ENCODE measurements around the gene NCKIPSD. TPM values are rescaled to one million over a fixed set of nuclear protein-coding genes. Genes with fewer than 3 reads are reported as not detected.

NCKIPSD gene
- polyA plus RNA-seq, 1 of the 3 experiments (the other 2 are of a cell fraction), result 20.4 TPM

DNA sequence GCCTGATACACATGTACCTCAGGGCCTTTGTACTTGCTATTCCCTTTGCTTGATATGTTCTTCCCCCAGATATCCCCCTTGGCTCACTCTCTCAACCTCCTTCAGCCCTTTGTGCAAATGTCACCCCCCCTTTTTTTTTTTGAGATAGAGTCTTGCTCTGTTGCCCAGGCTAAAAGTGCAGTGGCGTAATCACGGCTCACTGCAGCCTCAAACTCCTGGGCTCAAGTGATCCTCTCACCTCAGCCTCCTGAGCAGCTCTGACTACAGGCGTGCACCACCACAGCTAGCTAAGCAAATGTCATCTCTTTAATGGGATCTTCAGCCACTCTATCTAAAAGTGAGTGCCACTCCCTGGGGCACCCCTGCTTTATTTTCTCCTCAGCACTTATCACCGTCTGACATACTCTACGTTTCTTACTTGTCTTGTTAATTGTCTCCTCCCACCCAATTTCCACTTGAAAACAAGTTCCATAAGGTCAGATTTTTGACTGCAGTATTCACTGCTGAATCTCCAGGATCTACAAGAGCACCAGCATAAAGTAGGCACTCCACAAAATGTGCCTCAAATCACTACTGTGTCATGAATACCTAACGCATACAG, 16.7 kb upstream of the NCKIPSD start:
- no peaks in the 10 kb centered on the region for H3K9me2 ChIP-seq
- no peak overlapping the region for H3K9ac ChIP-seq
- ChIA-PET CTCF (no interaction called here), POLR2A (no interaction called here)
- 0 out of 4 replicates have a peak, but pooled peaks cover 0 to 8% of the 10 kb centered on the region in 2 experiments for H3K4me1 ChIP-seq (ENCODE audit: control insufficient read depth in 1 of 2, insufficient read depth in 2 of 2, low read depth in 1 of 2, low read length in 1 of 2)
- 95% methylated on average over 6 of the region's 6 CpGs for WGBS (ENCODE audit: low lambda C conversion rate)
- no peak for DNase-seq
- H3F3A ChIP-seq (replicated peaks; ENCODE audit: insufficient read depth), result peaks cover 17% of the 10 kb centered on the region
- H3K9me3 ChIP-seq, result no peaks in the 10 kb centered on the region
- H4K20me1 ChIP-seq (ENCODE audit: insufficient read depth), result peaks cover 98% of the 10 kb centered on the region
- no peak overlapping the region for H3K4me3 ChIP-seq (ENCODE audit: low read depth in 2 of 2, low read length in 1 of 2)
- H3K27me3 ChIP-seq (ENCODE audit: insufficient read depth), result no peaks in the 10 kb centered on the region
- no peak overlapping the region for H3K27ac ChIP-seq (ENCODE audit: low read depth in 2 of 2, low read length in 1 of 2)
- peaks cover 100% of the 10 kb centered on the region for H3K79me2 ChIP-seq (ENCODE audit: insufficient read depth)
- H3K4me2 ChIP-seq, result no peak overlapping the region
- TF ChIP-seq NRF1 (IDR thresholded peaks at IDR 0.05; ENCODE audit: low read depth, low read length), result no peak
- TF ChIP-seq, protein P1, sequence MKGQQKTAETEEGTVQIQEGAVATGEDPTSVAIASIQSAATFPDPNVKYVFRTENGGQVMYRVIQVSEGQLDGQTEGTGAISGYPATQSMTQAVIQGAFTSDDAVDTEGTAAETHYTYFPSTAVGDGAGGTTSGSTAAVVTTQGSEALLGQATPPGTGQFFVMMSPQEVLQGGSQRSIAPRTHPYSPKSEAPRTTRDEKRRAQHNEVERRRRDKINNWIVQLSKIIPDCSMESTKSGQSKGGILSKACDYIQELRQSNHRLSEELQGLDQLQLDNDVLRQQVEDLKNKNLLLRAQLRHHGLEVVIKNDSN (IDR thresholded peaks at IDR 0.05; ENCODE audit: borderline replicate concordance, low read depth), result no peak
- no peak for TF ChIP-seq TEAD4 (IDR thresholded peaks at IDR 0.05; ENCODE audit: borderline replicate concordance, insufficient read depth)
- TF ChIP-seq GATA2 (CRISPR knock-in tag; IDR thresholded peaks at IDR 0.05), result no peak
- no peak for TF ChIP-seq RAD21 (IDR thresholded peaks at IDR 0.05; ENCODE audit: low read length)
- peaks cover 29 to 78% of the 10 kb centered on the region in 2 experiments for H3K36me3 ChIP-seq (replicated peaks in 1 of 2; ENCODE audit: control insufficient read depth in 1 of 2, insufficient read depth in 2 of 2, low read length in 1 of 2)
- no peak overlapping the region for H2AFZ ChIP-seq (ENCODE audit: low read depth)

DNA sequence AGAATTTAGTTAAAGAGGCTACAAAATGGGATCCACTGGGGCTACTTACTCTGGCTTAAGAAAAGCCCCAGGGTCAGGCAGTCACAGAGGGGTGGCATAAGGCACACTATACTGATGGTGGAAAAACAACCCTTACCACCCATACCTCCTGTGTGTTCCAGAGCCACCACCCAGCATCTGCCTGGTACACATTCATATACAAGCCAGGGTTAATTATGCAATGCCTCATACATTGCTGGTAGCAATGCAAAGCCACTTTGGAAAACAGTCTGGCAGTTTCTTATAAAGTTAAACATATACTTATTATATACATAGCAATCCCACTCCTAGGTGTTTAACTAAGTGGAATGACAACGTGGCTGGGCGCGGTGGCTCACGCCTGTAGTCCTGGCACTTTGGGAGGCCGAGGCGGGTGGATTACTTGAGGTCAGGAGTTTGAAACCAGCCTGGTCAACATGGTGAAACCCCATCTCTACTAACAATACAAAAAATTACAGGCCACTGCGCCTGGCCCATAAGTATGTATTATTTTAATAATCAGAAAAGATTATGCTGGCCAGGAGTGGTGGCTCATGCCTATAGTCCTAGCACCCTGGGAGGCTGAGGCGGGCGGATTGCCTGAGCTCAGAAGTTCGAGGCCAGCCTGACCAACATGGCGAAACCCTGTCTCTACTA, 15.2 kb upstream of the NCKIPSD start:
- Histone ChIP-seq H3K9me3 (no peaks in the 10 kb centered on the region), H3K9ac (no peak overlapping the region), H3K27me3 (ENCODE audit: insufficient read depth) (no peaks in the 10 kb centered on the region), H4K20me1 (ENCODE audit: insufficient read depth) (peaks cover 99% of the 10 kb centered on the region), H3K36me3 (replicated peaks in 1 of 2; ENCODE audit: control insufficient read depth in 1 of 2, insufficient read depth in 2 of 2, low read length in 1 of 2) (peaks cover 26 to 66% of the 10 kb centered on the region in 2 experiments), H3K4me3 (ENCODE audit: low read depth in 2 of 2, low read length in 1 of 2) (no peak overlapping the region), H2AFZ (ENCODE audit: low read depth) (no peak overlapping the region), H3K79me2 (ENCODE audit: insufficient read depth) (peaks cover 100% of the 10 kb centered on the region), H3K9me2 (no peaks in the 10 kb centered on the region), H3F3A (replicated peaks; ENCODE audit: insufficient read depth) (peaks cover 27% of the 10 kb centered on the region), H3K4me2 (no peak overlapping the region), H3K4me1 (ENCODE audit: control insufficient read depth in 1 of 2, insufficient read depth in 2 of 2, low read depth in 1 of 2, low read length in 1 of 2) (peaks cover 6 to 8% of the 10 kb centered on the region in 2 experiments; a peak in 1 of 4 replicates), H3K27ac (ENCODE audit: low read depth in 2 of 2, low read length in 1 of 2) (no peak overlapping the region; a peak in 1 of 4 replicates)
- no peak for DNase-seq
- WGBS (ENCODE audit: low lambda C conversion rate), result 96% methylated on average over 11 of the region's 11 CpGs
- TF ChIP-seq RXRA (IDR thresholded peaks at IDR 0.05; ENCODE audit: borderline replicate concordance, low read depth), result no peak
- no peak for TF ChIP-seq ELF1 (IDR thresholded peaks at IDR 0.05)
- TF ChIP-seq, protein P2, sequence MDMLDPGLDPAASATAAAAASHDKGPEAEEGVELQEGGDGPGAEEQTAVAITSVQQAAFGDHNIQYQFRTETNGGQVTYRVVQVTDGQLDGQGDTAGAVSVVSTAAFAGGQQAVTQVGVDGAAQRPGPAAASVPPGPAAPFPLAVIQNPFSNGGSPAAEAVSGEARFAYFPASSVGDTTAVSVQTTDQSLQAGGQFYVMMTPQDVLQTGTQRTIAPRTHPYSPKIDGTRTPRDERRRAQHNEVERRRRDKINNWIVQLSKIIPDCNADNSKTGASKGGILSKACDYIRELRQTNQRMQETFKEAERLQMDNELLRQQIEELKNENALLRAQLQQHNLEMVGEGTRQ (IDR thresholded peaks at IDR 0.05; ENCODE audit: borderline replicate concordance, low read depth, low read length), result no peak
- no peak for TF ChIP-seq RAD21 (IDR thresholded peaks at IDR 0.05; ENCODE audit: low read length)
- no peak for TF ChIP-seq GABPA (IDR thresholded peaks at IDR 0.05; ENCODE audit: low read depth)
- no peak for TF ChIP-seq MXI1 (IDR thresholded peaks at IDR 0.05; ENCODE audit: low read depth, low read length)
- TF ChIP-seq, protein P3, sequence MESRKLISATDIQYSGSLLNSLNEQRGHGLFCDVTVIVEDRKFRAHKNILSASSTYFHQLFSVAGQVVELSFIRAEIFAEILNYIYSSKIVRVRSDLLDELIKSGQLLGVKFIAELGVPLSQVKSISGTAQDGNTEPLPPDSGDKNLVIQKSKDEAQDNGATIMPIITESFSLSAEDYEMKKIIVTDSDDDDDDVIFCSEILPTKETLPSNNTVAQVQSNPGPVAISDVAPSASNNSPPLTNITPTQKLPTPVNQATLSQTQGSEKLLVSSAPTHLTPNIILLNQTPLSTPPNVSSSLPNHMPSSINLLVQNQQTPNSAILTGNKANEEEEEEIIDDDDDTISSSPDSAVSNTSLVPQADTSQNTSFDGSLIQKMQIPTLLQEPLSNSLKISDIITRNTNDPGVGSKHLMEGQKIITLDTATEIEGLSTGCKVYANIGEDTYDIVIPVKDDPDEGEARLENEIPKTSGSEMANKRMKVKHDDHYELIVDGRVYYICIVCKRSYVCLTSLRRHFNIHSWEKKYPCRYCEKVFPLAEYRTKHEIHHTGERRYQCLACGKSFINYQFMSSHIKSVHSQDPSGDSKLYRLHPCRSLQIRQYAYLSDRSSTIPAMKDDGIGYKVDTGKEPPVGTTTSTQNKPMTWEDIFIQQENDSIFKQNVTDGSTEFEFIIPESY (IDR thresholded peaks at IDR 0.05; ENCODE audit: borderline replicate concordance, low read depth), result no peak
- TF ChIP-seq TCF12 (IDR thresholded peaks at IDR 0.05), result no peak
- no peak for TF ChIP-seq RCOR1 (IDR thresholded peaks at IDR 0.05; ENCODE audit: low read length)
- no peak for TF ChIP-seq TAF1 (IDR thresholded peaks at IDR 0.05; ENCODE audit: borderline replicate concordance, low read depth, low read length)
- no peak for TF ChIP-seq SMC3 (IDR thresholded peaks at IDR 0.05; ENCODE audit: low read depth, low read length)
- TF ChIP-seq, protein P1 (IDR thresholded peaks at IDR 0.05; ENCODE audit: borderline replicate concordance, low read depth), result no peak
- TF ChIP-seq REST (IDR thresholded peaks at IDR 0.05; ENCODE audit: low read depth, low read length), result no peak
- POLR2A ChIA-PET, result no interaction called here
- CTCF ChIA-PET, result interaction anchor here (0.9 kb wide), 1 partner anchor 39 kb away, joined by 4 read pairs; no protein-coding TSS in a partner anchor
